ENCODE measurements around the gene TBR1.

- TF ChIP-seq EZH2phosphoT487 (IDR thresholded peaks at IDR 0.05; ENCODE audit: insufficient read depth, low read depth), result no peak
- no peak for TF ChIP-seq EZH2 (IDR thresholded peaks at IDR 0.05; ENCODE audit: insufficient read depth, poor library complexity, severe bottlenecking)
Measured at GRCh38 chr2:161391737-161392506, 24.2 kb upstream of the TBR1 start.
